HG03378 (cell line): Measurements from ENCODE around the gene TUT1.
"Not testable (repeated sequence)": the region's sequence is repeated elsewhere in the genome, so short reads cannot be mapped to it uniquely, and the experiment has no call there.

Source experiments
- ATAC-seq: cut with Tn5 transposase; IDR thresholded peaks from one replicate; pipeline ENCODE4 v1.9.1; 2021; ENCODE audit warnings: mild to moderate bottlenecking, moderate library complexity; ENCODE audit not compliant: unreplicated experiment

The TUT1 gene

DNA sequence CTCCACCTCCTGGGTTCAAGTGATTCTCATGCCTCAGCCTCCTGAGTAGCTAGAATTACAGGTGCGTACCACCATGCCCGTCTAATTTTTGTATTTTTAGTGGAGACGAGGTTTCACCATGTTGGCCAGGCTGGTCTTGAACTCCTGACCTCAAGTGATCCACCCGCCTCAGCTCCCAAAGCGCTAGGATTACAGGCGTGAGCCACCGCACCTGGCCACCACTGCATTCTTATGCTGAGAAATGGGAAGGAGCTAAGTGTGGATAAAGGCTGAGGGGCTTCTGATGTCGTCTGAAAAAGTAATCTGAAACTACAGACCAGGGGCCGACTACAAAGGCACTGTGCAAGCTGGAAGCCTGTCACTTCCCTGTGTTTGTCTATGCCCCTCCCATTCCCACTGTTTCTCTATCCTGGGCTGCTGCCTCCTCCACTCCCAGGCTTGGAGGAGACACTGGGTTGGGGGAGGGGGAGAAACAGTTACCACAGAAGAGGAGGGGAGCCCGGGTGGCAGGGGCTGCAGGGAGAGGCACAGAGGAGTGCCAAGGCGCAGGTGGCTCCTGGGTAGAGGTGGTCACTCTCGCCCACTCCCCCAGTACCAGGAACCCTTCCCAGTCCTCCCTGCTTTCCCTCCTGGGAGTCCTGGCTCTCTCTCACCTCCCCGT is 13.3 kb upstream of the TUT1 start:
- no peak for ATAC-seq

- no peak for ATAC-seq
Measured at GRCh38 chr11:62603776-62604299, 12.5 kb upstream of the TUT1 start.

DNA sequence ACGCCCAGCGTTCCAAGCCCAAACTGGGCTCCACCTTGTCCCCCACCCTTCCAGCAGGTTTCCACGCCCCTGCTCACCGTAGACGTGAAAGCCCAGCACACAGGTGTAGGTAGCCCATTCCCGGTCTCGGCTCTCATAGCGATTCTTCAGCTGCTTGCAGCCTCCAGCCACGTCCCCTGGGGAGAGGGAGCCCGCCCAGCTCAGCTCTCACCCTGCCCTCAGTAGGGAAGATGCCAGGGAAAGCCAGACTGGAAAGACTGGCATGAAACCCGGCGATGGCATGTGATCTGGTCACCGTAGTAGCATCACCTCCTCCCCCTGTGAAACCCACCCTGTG is 11.7 kb upstream of the TUT1 start:
- ATAC-seq: no peak

DNA sequence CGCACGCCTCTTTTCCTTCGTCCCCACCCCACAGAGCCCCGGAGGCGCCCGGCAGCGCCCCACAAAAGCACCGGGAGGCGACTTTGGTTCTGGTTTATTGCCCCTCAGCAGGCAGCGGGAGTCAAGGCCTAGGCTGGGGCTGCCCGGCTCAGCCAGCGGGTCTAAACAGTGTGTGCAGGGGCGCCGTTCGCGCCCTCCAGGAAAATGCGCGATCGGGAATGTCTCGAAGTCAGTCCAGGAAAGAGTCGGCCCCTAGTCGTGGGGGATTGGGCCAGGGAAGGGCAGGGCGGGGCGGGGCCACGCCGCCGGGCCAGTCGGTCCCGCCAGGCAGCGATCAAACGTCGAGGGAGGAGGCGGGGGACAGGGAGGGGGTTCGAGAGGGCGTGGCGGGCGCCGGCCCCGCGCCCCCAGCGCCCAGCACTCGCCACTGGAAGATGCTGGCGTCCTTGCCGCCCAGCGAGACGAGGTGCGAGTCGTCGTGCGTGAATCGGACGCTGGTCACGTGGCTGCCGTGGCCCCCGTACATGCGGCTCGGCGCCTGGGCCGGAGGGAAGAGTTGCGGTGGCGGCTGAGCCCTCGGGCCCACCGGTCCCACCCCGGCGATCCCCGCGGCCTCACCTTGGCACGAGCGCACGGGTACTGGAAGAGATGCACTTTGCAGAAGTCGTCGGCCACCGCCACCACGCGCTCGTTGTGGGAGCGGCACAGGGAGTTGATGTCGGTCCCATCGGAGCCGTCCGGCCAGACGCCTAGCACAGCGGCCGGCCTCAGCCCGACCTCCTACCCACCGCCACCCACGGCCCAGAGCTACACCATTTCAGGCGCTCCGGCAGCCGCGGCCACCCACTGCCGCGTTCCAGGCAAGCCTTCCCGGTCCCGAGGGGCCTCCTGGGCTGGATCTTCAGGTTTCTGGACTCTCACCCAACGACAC is 11.1 kb upstream of the TUT1 start:
- ATAC-seq: no peak

DNA sequence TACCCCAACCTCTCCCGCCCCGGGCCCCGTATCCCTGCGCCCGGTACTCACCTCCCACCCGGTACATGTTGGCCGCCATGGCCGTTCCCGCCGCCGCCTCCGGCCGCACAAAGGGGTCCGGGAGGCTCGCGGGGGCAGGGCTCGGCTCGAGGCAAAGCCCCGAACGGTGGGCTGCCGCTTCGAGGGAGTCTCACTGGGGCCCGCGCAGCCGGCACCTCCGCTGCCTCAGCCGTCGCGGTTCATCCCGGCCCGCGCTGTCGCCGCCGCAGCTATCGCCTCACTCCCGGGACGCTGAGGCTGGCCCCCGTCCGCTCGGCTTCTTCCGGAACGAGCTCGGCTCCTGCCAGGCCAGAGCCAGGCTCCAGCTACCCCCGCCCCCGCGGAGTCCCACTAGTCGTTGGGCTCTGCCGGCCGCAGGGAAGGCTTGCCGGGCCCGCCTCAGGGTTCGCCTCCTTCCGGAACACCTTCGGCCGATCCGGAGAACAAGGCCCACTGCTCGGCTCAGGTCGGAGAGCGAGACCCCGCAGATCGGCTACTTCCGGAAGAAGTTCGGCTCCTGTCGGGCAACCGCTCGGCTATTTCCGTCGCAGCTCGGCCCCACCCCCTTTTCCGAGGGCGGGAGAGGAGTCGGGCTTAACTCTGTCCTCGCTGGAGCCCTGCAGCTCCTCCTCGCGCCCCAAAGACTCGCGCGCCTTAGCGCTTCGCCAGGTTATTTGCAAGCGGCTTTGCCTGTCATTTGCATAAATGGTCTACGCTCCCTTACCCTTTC is 10.2 kb upstream of the TUT1 start, which contains the start of gene MTA2:
TSS of gene MTA2 (minus strand) at position 494 of the 769 bp plus-strand sequence. CDS start at position 79, 415 bp downstream.
- ATAC-seq: peak; percentile 65

DNA sequence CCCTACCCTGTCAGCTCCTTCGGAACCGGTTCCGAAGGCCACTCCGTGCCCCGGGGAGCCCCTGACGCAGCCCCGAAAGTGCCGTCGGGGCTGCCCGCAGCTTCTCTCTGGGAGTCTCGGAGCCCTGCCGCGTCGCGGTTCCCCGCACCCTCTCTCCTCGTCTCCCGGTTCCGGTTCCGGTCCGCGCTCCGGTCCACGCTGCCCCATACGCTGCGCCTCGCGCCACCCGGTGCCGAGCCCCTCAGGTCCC is 9.7 kb upstream of the TUT1 start:
- no peak for ATAC-seq

DNA sequence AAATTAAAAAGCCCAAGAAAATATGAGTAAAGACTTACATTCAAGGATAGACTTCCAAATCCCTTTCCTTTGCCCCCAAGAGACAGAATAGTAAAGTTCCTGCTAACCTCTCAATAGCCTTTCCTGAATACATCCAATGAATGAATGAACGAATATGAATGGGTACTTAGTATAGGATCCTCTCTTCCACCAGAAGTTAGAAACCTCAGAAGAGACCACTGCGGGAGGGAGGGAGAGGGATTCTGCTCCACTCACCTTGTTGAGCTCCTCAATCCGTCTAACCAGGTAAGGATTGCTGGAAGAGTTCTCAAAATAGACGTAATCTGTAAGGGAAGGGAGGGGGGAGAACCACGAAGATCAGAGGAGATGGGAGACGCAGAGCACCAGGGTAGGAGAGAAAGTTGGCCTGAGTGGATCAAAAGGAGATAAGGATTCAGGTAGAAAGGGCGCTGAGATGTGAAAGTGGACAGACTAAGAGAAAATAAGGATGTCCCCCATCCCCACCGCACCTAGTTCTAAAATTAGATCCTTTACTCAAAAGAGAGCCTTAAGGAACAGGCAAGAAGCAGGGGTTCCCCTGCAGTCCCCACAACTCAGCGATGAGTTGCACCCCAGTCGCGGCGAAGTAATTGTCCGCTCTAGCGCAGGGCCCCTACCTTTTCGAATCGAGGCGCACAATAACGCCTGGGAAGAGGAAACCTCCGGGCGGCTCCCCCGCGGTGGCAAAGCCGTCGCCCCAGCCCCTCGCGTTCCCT is 9.2 kb upstream of the TUT1 start:
- no peak for ATAC-seq

DNA sequence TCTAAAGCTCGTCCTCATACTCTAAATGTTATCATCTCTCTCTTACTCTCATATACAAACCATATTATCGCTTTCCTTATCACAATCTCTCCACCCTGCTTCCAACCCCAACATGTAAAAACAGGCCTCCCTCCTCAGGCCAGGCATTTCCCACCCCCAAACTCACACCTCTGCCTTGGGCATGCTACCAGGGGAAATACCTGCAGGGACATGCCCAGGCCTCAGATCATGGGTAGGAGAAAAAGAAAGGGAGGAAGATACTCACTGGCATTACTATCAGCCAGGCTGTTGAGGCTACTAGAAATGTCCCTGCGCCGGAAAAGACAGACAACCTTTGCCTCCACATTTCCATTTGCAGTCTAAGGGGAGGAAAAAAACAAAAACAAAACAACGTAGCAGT is 8.6 kb upstream of the TUT1 start:
- no peak for ATAC-seq

- ATAC-seq: peak; percentile 53
Measured at GRCh38 chr11:62599069-62599696, 7.9 kb upstream of the TUT1 start.

- no peak for ATAC-seq
Measured at GRCh38 chr11:62595124-62595523, 3.8 kb upstream of the TUT1 start.

- ATAC-seq: no peak
Measured at GRCh38 chr11:62593434-62594044, 2.2 kb upstream of the TUT1 start.

DNA sequence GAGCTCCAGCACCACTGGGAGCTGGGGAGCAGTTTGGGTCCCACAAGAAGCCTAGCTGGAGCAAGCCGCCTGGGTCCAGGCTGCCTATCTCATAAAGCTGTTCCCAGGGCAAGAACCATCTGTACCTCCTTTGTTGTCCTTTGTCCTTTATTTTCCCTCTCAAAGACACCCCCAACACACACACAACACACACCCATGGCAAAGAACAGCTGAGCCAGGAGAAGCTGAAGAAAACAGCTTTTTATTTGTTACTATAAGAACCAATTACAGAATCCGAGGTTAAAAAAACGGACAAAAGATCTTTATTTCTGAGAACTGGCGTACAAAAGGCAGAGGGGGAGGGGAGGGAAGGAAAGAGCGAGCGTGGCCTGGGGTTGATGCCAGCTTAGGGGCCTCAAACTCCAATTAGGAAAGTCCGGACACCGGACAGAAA is 1.7 kb upstream of the TUT1 start:
- no peak for ATAC-seq

DNA sequence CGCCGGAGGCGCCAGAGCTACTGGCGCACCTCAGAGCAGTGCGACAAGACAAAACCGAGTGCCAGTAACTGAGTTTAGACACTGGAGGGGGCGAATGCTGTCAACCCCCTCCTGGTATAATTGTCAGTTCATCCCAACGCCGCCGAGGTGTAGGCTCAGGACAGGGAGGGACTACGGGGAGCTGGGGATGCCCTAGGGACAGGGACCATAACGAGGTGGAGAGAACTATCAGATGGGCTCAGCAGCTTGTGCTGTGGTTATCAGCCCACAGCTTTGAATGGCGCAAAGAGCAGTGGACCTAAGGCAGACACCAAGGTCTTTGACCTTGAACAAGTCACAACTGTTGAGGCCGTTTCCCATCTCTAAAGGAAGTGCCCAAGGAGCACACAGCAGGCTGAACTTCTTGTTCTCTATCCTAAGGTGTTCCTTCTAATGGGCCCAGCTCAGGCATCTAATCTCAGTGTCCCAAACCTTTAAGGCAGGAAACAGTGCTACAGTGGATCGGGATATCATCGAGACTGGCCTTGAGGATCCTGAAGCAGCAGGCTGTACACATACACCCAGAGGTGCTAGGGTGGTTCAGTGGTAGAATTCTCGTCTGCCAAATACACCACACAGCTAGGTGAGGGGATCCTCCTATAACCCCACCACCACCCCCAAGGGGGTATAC is 958 bp upstream of the TUT1 start:
- ATAC-seq: peak; percentile 2

DNA sequence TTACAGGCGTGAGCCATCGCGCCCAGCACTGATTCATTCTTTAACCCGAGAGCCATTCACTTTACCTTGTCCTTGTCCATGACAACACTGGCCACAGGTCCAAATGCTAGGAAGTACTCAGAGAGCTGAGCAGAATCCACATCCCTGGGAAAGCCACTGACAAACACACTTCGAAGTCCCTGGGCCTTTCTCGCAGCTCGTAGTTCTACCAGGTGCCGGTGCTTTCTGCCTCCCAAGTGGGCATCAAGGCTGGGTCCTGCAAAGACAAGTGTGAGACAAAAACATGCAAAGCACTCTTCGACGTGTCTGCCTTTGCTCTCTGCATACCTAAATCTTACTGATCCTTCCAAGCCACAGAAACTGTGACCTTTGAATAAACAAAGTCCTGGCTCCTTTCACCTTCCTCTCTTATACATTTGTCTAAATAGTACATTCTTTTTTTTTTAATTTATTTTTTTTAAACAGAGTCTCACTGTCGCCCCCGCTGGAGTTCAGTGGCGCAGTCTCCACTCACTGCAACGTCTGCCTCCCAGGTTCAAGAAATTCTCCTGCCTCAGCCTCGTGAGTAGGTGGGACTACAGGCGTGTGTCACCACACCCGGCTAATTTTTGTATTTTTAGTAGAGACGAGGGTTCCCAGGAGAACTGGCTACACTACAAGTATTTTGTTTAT is 2.2 kb downstream of the TUT1 start:
- ATAC-seq: no peak

DNA sequence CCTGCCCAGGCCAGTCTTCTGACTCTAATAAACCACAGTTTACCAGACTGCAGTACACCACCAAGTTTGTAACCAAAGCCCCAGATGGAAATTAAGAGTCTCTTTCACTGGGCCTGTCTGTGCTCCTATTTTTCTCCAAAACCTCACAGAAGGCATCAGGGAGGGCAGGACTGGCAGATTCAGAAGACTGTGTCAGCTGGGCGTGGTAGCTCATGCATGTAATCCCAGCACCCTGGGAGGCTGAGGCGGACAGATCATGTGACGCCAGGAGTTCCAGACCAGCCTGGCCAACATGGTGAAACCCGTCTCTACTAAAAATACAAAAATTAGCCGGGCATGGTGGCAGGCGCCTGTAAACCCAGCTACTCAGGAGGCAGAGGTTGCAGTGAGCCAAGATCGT is 6.0 kb downstream of the TUT1 start:
- ATAC-seq: not testable (repeated sequence)

DNA sequence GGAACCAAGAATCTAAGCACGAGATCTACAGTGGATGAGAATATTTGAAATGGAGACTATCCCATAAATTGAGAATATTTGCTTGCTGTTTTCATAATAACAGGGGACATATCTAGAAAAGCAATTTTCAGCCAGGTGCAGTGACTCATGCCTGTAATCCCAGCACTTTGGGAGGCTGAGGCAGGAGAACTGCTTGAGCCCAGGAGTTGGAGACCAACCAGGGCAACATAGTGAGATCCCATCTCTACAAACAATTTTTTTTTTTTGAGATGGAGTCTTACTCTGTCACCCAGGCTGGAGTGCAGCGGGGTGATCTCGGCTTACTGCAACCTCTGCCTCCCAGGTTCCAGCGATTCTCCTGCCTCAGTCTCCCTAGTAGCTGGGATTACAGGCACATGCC is 9.6 kb downstream of the TUT1 start:
- not testable (repeated sequence) for ATAC-seq

DNA sequence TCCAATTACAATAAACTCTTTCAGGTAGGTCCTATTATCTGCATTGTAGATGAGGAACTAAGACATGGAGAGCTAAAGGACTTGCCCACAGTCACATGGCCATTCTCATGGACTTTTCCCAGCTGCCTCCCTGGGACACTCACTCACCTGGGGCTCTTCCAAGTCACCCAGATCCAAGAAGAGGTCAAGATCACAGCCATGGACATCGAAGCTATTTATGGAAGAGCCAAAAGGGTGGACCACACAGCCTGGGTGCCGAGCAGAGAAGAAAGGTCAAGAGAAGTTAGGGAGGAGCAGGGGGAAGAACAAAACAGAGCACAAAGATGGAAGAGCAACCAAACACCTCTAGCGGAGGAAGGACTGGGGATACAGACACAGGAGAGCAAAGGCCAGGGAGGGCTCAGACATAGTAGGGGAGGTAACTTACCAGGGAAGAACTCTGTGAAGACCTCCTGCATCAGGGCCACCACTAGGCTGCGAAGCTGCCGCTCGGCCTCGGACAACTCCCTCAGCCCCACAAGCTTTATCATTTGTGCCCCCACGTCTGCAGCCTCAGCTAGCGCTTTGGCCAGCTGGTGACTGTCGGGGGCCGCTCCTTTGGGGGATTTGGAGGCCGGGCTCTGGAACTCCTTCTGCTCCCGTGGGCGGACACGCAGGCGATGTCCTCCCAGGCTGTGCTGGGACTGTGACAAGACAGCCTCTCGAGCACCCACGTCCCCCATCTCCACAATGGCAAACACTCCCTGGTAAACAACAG is 10.2 kb downstream of the TUT1 start:
- no peak for ATAC-seq

GRCh38 chr11:62579252-62579651 is 12.1 kb downstream of the TUT1 start:
- no peak for ATAC-seq
